OCI-LY7 (cell line): ENCODE measurements around the gene VPS13C.

ENCODE experiments used
- CTCF ChIP-seq: fragments of 200-600 bp; sonication (generic); conservative IDR thresholded peaks from 2 replicates; pipeline ENCODE4 v1.5.1; 2014; ENCODE audit warnings: mild to moderate bottlenecking, antibody characterized with exemption, low read length, moderate library complexity, mixed read lengths
- EZH2phosphoT487 ChIP-seq: fragments of 200-600 bp; sonication (generic); IDR thresholded peaks from 2 replicates; pipeline ENCODE4 v1.6.1; 2018; ENCODE audit warnings: low read depth, borderline replicate concordance, mild to moderate bottlenecking, mixed run types, antibody characterized with exemption, low read length, moderate library complexity, mixed read lengths

GRCh38 chr15:61910839-61911369 lies 149.3 kb downstream of the VPS13C start:
- no peak for TF ChIP-seq CTCF
- no peak for TF ChIP-seq EZH2phosphoT487
